Right lobe of liver (tissue), 4 donors: ENCODE data around the gene ARHGEF7.

Source experiments
- POLR2A ChIP-seq: fragments of 450-650 bp; IDR thresholded peaks from one replicate; pipeline ENCODE4 v1.6.1; 2017; ENCODE audit warnings: antibody characterized with exemption, mild to moderate bottlenecking
- TF ChIP-seq, protein P1 (sequence below), 4 donors: fragments of 200-600 bp in 3 of 4; fragments of 450-650 bp in 1 of 4; IDR thresholded peaks; one replicate each; pipeline versions ENCODE4 v1.5.1 to v1.8.0; 2016 to 2022; ENCODE audit warnings: antibody characterized with exemption in 4 of 4, mild to moderate bottlenecking in 2 of 4
- donor health status: DM: no; HTN: no; CAD: no.
- donor health status: DM: no; HTN: no; CAD: no.
- donor health status: DM: no; HTN: yes; CAD: no.

DNA sequence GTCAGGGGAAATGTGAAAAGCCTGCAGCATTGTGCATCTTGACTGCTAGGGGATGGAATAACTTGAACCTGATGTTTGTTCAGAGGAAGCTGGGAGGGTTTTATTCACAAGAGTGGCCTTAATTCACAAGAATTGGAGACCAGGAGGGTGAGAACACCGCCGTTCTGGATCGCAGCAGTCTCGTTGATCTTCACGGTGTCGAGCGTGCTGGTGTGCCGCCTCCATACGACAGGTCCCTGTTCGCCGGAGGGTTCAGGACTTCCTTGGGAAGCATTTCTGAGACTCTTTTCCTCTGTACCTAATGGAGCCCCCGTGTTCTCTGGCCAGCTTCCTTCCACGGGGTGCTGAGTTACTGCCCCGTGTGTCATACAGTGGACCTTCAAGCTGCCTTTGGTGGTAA, 66.9 kb downstream of the ARHGEF7 start:
- TF ChIP-seq, protein P1, sequence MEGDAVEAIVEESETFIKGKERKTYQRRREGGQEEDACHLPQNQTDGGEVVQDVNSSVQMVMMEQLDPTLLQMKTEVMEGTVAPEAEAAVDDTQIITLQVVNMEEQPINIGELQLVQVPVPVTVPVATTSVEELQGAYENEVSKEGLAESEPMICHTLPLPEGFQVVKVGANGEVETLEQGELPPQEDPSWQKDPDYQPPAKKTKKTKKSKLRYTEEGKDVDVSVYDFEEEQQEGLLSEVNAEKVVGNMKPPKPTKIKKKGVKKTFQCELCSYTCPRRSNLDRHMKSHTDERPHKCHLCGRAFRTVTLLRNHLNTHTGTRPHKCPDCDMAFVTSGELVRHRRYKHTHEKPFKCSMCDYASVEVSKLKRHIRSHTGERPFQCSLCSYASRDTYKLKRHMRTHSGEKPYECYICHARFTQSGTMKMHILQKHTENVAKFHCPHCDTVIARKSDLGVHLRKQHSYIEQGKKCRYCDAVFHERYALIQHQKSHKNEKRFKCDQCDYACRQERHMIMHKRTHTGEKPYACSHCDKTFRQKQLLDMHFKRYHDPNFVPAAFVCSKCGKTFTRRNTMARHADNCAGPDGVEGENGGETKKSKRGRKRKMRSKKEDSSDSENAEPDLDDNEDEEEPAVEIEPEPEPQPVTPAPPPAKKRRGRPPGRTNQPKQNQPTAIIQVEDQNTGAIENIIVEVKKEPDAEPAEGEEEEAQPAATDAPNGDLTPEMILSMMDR (IDR thresholded peaks at IDR 0.05) = no peak
- no peak for TF ChIP-seq POLR2A
